ENCODE measurements around the gene SLC16A9.

- TF ChIP-seq CTCF (IDR thresholded peaks at IDR 0.05) (no peak), POLR2A (IDR thresholded peaks at IDR 0.05) (no peak), EP300 (IDR thresholded peaks at IDR 0.05) (no peak)
Measured at GRCh38 chr10:59644841-59645240, 64.8 kb downstream of the SLC16A9 start.
